HG02642 (cell line): ENCODE results near the gene SLFN5.
"Not testable (repeated sequence)": the region's sequence is repeated elsewhere in the genome, so short reads cannot be mapped to it uniquely, and the experiment has no call there.

Source experiments
- ATAC-seq: cut with Tn5 transposase; IDR thresholded peaks from one replicate; pipeline ENCODE4 v1.9.1; 2021; ENCODE audit warnings: mild to moderate bottlenecking; ENCODE audit not compliant: unreplicated experiment, poor library complexity

SLFN5 gene

GRCh38 chr17:35287286-35287811 is 44.5 kb downstream of the SLFN5 start:
- ATAC-seq = no peak

DNA sequence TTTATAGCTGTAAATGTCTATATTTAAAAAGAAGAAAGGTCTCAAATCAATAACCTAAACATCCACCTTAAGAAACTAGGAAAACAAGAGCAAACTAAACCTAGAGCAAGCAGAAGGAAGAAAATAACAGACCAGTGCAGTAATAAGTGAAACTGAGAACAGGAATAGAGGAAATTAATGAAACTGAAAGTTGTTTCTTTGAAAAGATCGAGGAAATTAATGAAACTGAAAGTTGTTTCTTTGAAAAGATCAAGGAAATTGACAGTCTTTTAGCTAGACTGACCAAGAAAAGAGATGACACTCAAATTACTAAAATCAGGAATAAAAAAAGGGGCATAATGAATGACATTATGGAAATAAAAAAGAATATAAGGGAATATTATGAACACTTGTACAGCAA is 46.4 kb downstream of the SLFN5 start:
- no peak for ATAC-seq

DNA sequence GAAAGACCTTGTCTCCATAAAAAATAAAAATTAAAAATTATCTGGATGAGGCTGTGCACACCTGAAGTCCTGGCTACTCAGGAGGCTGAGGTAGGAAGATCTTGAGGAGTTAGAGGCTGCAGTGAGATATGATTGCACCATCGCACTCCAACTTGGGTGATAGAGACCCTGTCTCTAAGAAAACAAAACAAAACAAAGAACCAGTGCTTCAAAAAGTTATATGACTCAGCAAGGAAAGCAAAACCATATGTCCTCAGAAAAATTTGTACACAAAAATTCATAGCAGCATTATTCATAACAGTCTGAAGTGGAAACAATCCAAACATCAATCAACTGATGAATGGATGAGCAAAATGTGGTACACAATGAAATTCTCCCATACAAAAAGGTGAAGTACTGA is 48.9 kb downstream of the SLFN5 start:
- no peak for ATAC-seq

- no peak for ATAC-seq
Observed at GRCh38 chr17:35293151-35293847, 50.4 kb downstream of the SLFN5 start.

DNA sequence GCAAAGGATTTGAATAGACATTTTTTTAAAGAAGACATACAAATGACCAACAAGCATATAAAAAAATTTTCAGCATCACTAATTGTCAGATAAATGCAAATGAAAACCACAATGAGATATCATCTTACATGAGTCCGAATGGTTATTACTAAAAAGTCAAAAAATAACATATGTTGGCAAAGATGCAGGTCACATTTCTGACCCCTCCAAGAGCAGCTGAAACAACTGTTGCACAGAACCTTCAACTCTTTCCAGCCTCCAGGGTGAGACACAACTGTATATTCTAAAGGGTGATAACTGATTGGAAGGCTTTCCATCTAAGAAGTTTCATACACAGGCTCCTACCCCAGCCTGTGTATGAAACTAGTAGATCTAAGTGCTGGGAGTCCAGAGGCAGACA is 51.9 kb downstream of the SLFN5 start:
- ATAC-seq = no peak

DNA sequence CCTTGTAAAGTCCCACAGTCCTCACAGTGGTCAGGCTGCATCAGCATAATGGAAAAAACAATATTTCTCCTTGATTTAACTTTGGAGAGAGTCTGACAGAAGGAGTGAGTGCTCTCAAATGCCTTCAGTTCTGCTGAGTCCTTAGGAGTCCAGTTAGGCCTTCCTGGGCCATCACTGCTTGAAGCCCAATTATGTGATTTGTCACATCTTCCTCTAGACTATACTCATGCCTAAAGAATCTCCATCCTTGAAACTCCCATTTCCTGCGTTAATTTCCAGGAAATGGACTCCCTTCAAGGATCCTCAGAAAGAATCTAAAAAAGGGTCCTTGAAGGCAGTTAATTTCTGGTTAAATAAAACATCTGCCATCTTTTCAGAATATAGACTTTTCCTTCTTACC is 52.8 kb downstream of the SLFN5 start:
- ATAC-seq = no peak

GRCh38 chr17:35297666-35298065 is 54.8 kb downstream of the SLFN5 start:
- ATAC-seq = no peak

DNA sequence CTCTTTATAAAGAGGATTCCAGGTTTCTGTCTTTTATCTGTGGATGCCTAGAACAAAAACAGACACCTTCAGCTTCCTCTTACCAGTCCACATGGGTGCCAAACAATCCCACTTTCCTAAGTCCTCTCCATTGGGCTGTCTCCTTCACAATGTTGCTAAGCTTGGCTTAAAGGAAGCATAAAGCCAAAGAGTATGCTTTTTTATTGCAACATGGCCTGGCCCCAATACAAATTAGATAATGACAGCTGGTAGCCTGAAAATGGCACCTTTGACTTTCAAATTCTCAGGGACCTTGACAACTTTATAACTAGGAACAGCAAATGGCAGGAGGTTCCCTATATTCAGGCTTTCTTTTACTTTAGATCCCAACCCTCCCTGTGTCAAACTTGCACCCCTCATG is 55.8 kb downstream of the SLFN5 start:
- no peak for ATAC-seq

DNA sequence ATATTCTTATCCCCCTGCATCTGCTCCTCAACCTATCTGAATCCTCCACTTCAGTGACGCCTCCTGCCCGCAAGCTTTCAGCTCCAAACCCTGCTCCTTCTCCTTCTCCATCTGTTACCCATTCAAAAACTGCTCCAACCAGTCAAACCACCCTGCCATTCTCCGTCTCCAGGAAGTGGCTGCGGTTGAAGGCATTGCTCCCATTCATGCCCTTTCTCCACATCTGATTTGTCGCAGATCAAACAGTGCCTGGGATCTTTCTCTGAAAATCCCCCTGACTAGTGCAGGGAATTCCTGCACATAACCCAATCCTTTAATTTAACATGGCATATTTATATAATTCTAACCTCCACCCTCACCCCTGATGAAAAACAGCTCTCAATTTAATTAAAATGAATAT is 56.3 kb downstream of the SLFN5 start:
- ATAC-seq = no peak

- ATAC-seq = not testable (repeated sequence)
Observed at GRCh38 chr17:35309345-35309744, 66.5 kb downstream of the SLFN5 start.

DNA sequence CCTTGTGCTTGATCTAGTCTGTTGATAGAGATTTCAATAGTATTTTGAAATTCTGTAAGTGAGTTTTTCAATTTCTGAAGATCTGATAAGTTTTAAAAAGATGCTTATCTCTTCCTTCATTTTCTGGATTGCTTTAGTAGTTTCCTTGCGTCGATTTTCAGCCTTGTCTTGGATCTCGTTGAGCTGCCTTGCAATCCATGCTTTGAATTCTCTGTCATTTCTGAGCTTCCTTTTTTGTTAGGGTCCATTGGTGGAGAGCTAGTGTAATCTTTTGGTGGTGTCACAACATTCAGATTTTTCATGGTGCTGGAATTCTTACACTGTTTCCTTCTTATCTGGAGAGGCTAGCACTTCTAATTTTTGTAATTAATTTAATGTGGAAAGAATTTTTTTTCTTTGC is 69.5 kb downstream of the SLFN5 start:
- ATAC-seq = no peak

- ATAC-seq = peak; percentile 81
Observed at GRCh38 chr17:35312790-35313711, 70.2 kb downstream of the SLFN5 start.

DNA sequence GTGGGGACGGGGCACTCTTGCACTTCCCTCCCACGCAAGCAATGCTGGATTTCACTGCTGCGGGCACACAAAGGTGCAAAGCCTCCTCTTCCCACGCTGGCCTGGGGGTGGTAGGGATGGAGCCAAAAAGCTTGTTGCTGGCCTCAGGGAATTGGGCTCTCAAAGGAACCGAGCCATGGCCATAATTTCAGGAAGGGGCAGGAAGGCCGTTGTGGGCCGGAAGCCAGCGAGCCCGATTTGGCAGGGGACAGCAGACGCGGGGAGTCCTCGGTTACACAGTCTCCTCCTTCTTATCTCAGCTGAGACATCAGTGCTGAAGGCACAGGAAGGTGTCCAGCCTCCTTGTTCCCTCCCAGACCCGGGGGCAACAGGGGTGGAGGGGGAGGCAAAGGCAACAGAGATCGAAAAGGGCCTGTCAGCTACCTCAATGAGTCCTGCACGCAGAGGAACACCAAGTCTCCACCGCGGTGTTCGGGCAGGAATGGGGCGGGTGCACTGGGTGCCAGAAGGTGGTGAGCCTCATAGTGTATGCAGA is 71.1 kb downstream of the SLFN5 start:
- ATAC-seq = no peak

DNA sequence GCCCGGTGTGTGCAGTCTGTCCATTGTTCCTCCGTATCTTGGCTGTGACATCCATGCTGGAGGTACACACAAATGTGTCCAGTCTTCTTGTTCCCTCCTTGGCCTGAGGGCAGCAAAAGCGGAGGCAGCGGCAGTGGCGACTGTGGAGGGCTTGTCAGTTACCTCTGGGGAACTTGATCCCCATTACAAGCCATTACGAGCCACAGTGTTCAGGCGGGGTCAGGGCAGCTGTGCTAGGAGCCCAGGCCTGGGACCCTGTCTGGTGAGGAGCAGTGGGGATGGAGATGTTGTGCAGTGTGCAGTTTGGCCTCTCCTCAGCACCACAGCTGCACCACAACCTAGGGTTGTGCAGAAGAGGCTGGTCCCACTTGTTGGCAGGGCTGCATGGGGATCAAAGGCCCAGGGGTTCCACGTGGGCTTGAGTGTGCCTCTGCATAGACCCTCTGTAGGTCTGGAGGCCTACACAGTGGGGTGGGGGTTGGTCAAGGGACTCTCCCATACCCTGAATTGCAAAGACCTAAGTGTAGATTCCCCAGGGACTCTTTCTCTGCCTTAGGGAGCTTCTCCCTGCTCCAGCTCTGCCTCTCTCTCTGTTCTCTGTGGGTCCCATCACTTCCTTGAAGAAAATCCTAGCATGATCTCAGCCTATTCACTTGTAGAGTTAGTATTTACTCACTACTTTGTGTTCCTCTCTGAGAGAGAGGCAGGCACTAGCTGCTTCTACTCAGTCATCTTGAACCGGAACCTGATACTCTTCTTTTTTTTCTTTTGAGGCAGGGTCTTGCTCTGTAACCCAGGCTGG is 71.7 kb downstream of the SLFN5 start:
- no peak for ATAC-seq

DNA sequence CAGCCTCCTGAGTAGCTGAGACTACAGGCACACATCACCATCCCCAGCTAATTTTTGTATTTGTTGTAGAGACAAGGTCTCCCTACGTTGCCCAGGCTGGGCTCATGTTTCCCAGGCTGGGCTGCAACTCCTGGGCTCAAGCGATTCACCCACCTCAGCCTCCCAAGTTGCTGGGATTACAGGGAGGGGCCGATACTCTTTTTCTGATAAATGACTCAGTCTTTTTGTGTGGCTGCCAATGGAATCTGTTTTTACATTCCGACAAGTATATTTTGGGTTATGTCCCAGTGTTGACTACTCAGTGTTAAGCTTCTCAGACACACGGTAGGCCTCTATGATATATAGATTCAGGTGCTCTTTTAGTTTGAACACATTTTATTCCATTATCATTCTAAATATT is 72.4 kb downstream of the SLFN5 start:
- no peak for ATAC-seq

DNA sequence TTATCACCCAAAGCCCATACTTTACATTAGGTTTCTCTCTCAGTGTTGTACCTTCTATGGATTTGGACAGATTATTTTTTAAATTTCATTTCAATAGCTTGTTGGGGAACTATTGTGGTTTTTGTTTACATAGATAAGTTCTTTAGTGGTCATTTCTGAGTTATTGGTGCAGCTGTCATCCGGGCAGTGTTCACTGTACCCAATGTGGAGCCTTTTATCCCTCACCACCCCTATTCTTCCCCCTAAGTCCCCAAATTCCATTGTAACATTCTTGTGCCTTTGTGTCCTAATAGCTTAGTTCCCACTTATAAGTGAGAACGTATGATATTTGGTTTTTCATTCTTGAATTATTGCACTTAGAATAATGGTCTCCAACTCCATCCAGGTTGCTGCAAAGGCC is 73.1 kb downstream of the SLFN5 start:
- no peak for ATAC-seq

- ATAC-seq = no peak
Observed at GRCh38 chr17:35322749-35323148, 79.9 kb downstream of the SLFN5 start.
